Loucy (cell line): ENCODE data around the gene FRMD5.
"Not testable (repeated sequence)": the region's sequence is repeated elsewhere in the genome, so short reads cannot be mapped to it uniquely, and the experiment has no call there.

Experiments
- H2AFZ ChIP-seq: fragments of 200-600 bp; sonication (generic); 2 replicates; pipeline ENCODE4 v1.6.0; 2016; ENCODE audit warnings: antibody characterized with exemption, mild to moderate bottlenecking, low read length, moderate library complexity
- H3F3A ChIP-seq: fragments of 200-600 bp; 2 replicates; pipeline ENCODE4 v1.6.0; 2016; ENCODE audit warnings: antibody characterized with exemption, low read depth, mild to moderate bottlenecking
- H3K27me3 ChIP-seq: fragments of 200-600 bp; sonication (generic); 2 replicates; pipeline ENCODE4 v1.6.1; 2014; ENCODE audit warnings: low read length, mild to moderate bottlenecking; ENCODE audit not compliant: insufficient read depth, poor library complexity, severe bottlenecking
- H3K36me3 ChIP-seq: fragments of 200-600 bp; sonication (generic); 2 replicates; pipeline ENCODE4 v1.6.1; 2016; ENCODE audit warnings: low read length; ENCODE audit not compliant: insufficient read depth
- H3K4me1 ChIP-seq: fragments of 200-600 bp; sonication (generic); 2 replicates; pipeline ENCODE4 v1.5.1; 2014; ENCODE audit warnings: low read length, mild to moderate bottlenecking; ENCODE audit not compliant: insufficient read depth, poor library complexity, severe bottlenecking
- H3K4me2 ChIP-seq: fragments of 200-600 bp; sonication (generic); 2 replicates; pipeline ENCODE4 v1.6.0; 2014; ENCODE audit warnings: antibody characterized with exemption, low read length, low read depth, mild to moderate bottlenecking; ENCODE audit not compliant: poor library complexity, severe bottlenecking
- H3K4me3 ChIP-seq: fragments of 200-600 bp; sonication (generic); 2 replicates; pipeline ENCODE4 v1.5.1; 2014; ENCODE audit warnings: low read length, mild to moderate bottlenecking, mixed read lengths; ENCODE audit not compliant: poor library complexity, severe bottlenecking
- H3K79me2 ChIP-seq: fragments of 200-600 bp; sonication (generic); 2 replicates; pipeline ENCODE4 v1.6.1; 2014; ENCODE audit warnings: low read length; ENCODE audit not compliant: insufficient read depth
- H3K9ac ChIP-seq: fragments of 200-600 bp; sonication (generic); 2 replicates; pipeline ENCODE4 v1.6.0; 2014; ENCODE audit warnings: mild to moderate bottlenecking, low read depth, low read length, moderate library complexity; ENCODE audit not compliant: poor library complexity, severe bottlenecking
- H3K9me2 ChIP-seq: fragments of 200-600 bp; sonication (generic); replicated peaks from 2 replicates; pipeline ENCODE4 v1.6.1; 2016; ENCODE audit warnings: low read depth, low read length, mixed read lengths
- H3K9me3 ChIP-seq: fragments of 200-600 bp; sonication (generic); 2 replicates; pipeline ENCODE4 v1.6.1; 2014; ENCODE audit warnings: mild to moderate bottlenecking, antibody characterized with exemption, low read length, low read depth; ENCODE audit not compliant: insufficient read depth
- H4K20me1 ChIP-seq: fragments of 200-600 bp; sonication (generic); 2 replicates; pipeline ENCODE4 v1.6.0; 2014; ENCODE audit warnings: antibody characterized with exemption, low read length, mild to moderate bottlenecking; ENCODE audit not compliant: insufficient read depth, poor library complexity, severe bottlenecking
- EZH2phosphoT487 ChIP-seq: fragments of 200-600 bp; IDR thresholded peaks from 2 replicates; pipeline ENCODE4 v1.6.1; 2018; ENCODE audit warnings: antibody characterized with exemption, mild to moderate bottlenecking, moderate library complexity, borderline replicate concordance
- TF ChIP-seq, protein P1 (sequence below): fragments of 200-600 bp; sonication (generic); conservative IDR thresholded peaks from 2 replicates; pipeline ENCODE4 v1.5.1; 2014; ENCODE audit warnings: mild to moderate bottlenecking, antibody characterized with exemption, low read length

Gene FRMD5

DNA sequence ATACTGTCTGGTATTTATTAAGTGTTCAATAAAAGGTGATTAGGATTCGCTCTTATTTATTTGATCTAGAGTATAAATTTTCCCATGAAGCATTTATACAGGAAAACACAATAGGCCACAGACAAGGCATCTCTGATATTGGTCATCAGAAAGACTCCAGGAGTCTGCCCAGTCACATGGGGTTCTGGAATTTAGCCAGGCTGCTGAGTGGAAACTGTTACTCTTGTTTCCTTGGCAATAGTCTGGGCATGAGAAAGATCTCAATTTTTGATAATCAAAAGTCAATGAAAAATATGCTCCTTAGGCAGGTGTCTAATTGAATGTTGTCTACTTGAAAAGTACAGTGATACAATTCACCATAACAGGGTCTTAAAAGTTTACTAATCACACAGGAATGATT, 161.2 kb downstream of the FRMD5 start:
- H3F3A ChIP-seq: no peaks in the 10 kb centered on the region
- no peaks in the 10 kb centered on the region for H4K20me1 ChIP-seq
- H3K27me3 ChIP-seq: no peaks in the 10 kb centered on the region
- no peak overlapping the region for H3K4me3 ChIP-seq
- H3K79me2 ChIP-seq: no peaks in the 10 kb centered on the region
- H3K9me2 ChIP-seq: no peaks in the 10 kb centered on the region
- no peaks in the 10 kb centered on the region for H3K36me3 ChIP-seq
- no peak overlapping the region for H3K4me2 ChIP-seq
- no peak for TF ChIP-seq EZH2phosphoT487
- TF ChIP-seq, protein P1, sequence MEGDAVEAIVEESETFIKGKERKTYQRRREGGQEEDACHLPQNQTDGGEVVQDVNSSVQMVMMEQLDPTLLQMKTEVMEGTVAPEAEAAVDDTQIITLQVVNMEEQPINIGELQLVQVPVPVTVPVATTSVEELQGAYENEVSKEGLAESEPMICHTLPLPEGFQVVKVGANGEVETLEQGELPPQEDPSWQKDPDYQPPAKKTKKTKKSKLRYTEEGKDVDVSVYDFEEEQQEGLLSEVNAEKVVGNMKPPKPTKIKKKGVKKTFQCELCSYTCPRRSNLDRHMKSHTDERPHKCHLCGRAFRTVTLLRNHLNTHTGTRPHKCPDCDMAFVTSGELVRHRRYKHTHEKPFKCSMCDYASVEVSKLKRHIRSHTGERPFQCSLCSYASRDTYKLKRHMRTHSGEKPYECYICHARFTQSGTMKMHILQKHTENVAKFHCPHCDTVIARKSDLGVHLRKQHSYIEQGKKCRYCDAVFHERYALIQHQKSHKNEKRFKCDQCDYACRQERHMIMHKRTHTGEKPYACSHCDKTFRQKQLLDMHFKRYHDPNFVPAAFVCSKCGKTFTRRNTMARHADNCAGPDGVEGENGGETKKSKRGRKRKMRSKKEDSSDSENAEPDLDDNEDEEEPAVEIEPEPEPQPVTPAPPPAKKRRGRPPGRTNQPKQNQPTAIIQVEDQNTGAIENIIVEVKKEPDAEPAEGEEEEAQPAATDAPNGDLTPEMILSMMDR: no peak
- no peaks in the 10 kb centered on the region for H3K9me3 ChIP-seq
- H2AFZ ChIP-seq: no peak overlapping the region
- no peak overlapping the region for H3K9ac ChIP-seq
- H3K4me1 ChIP-seq: no peaks in the 10 kb centered on the region

GRCh38 chr15:44032820-44033219, 162.3 kb downstream of the FRMD5 start:
- H3K36me3 ChIP-seq, H3K79me2 ChIP-seq: not testable (repeated sequence)

GRCh38 chr15:44029940-44030568, 165.0 kb downstream of the FRMD5 start:
- H3K9me2 ChIP-seq: no peaks in the 10 kb centered on the region
- no peaks in the 10 kb centered on the region for H3K4me1 ChIP-seq
- no peaks in the 10 kb centered on the region for H3K36me3 ChIP-seq
- H3K4me3 ChIP-seq: no peak overlapping the region
- no peaks in the 10 kb centered on the region for H3K9me3 ChIP-seq
- no peak overlapping the region for H3K9ac ChIP-seq
- H2AFZ ChIP-seq: no peak overlapping the region
- H3K27me3 ChIP-seq: no peaks in the 10 kb centered on the region
- TF ChIP-seq, protein P1: no peak
- TF ChIP-seq EZH2phosphoT487: no peak
- H3F3A ChIP-seq: no peaks in the 10 kb centered on the region
- H4K20me1 ChIP-seq: no peaks in the 10 kb centered on the region
- H3K4me2 ChIP-seq: no peak overlapping the region
- H3K79me2 ChIP-seq: no peaks in the 10 kb centered on the region

More at GRCh38 chr15:44032820-44033219, 162.3 kb downstream of the FRMD5 start:
- H2AFZ ChIP-seq, H3K4me3 ChIP-seq, H3K4me2 ChIP-seq, H3K9me3 ChIP-seq, H3K4me1 ChIP-seq, H3F3A ChIP-seq, H3K9ac ChIP-seq, H3K9me2 ChIP-seq, H3K27me3 ChIP-seq, H4K20me1 ChIP-seq: not testable (repeated sequence)

- Histone ChIP-seq H3K4me2 (no peak overlapping the region), H3K4me1 (no peaks in the 10 kb centered on the region), H3F3A (no peaks in the 10 kb centered on the region), H4K20me1 (no peaks in the 10 kb centered on the region), H3K79me2 (no peaks in the 10 kb centered on the region), H3K9ac (no peak overlapping the region), H3K4me3 (no peak overlapping the region), H2AFZ (no peak overlapping the region), H3K9me2 (no peaks in the 10 kb centered on the region), H3K36me3 (no peaks in the 10 kb centered on the region), H3K9me3 (no peaks in the 10 kb centered on the region), H3K27me3 (no peaks in the 10 kb centered on the region)
- no peak for TF ChIP-seq EZH2phosphoT487
- TF ChIP-seq, protein P1: no peak
These were observed 166.1 kb downstream of the FRMD5 start for GRCh38 chr15:44029003-44029402.
